Ovary (tissue), 3 donors: ENCODE measurements around the gene SP2.

Experiments used
- CTCF ChIP-seq, 3 donors: fragments of 450-650 bp in 2 of 3; fragments of 200-600 bp in 1 of 3; IDR thresholded peaks; one replicate each; pipeline versions ENCODE4 v1.5.1 to v1.8.0; 2016 to 2022; ENCODE audit warnings: antibody characterized with exemption in 3 of 3, mild to moderate bottlenecking in 1 of 3
- POLR2A ChIP-seq: fragments of 450-650 bp; IDR thresholded peaks from one replicate; pipeline ENCODE4 v1.6.1; 2017; ENCODE audit warnings: antibody characterized with exemption, mild to moderate bottlenecking, moderate library complexity
- donor health status: DM: no; HTN: no; CAD: no.

DNA sequence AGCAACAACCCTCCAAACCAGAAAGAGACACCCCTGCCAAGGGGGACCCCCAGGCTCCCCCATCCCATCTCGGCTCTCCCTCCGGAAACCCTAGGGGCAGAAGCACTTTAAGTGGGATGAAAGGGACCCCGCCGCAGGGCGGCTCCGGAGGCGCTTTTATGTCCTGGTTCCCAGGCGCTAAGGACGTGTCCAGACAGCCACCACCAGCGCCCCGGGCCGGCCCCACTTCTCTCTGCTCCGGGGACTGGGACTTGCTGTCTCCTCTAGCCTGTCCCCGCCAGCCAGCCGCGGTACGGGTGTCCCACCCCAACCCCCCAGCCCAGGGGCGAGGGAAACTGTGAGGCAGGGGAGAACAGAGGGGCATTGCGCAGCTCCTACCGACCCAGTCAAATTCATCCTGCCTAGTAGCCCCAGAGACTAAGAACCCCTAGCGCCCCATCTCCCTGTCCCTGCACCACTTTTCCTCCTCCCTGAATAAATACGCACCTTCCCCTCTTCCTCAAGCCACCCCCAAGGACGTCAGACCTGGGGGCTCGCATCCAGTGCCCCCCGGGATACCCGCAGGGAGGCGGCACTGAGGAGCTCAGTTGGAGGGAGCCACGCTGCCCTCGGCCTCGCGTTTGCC lies 49.2 kb upstream of the SP2 start:
- TF ChIP-seq CTCF (IDR thresholded peaks at IDR 0.05) (no peak), POLR2A (no peak)
